Ishikawa (cell line): ENCODE measurements around the gene ANKAR.

ENCODE experiments used
- EP300 ChIP-seq: IDR thresholded peaks from 2 replicates; pipeline ENCODE4 v1.6.1; 2012; ENCODE audit warnings: borderline replicate concordance
- REST ChIP-seq: IDR thresholded peaks from 2 replicates; pipeline ENCODE4 v1.6.1; 2012; ENCODE audit warnings: low read depth, mild to moderate bottlenecking
- TF ChIP-seq, protein P1 (sequence below): IDR thresholded peaks from 2 replicates; pipeline ENCODE4 v1.6.1; 2012

DNA sequence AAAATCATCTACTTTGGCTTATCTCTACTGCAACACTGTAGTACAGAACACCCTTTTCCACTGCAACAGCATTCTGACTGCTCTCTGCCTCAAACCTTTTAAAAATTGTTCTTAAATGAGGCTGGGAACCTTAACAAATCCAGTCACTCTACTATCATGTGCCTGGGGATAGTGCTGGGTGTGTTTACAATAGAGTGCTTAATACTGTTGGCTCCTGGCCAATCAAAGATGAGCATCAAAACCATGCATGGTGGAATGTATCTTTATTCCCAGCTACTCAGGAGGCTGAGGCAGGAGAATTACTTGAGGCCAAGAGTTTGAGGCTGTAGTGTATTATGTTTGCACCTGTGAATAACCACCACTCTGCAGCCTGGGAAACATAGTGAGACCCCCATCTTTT is 7.4 kb downstream of the ANKAR start:
- no peak for TF ChIP-seq REST
- no peak for TF ChIP-seq EP300
- TF ChIP-seq, protein P1, sequence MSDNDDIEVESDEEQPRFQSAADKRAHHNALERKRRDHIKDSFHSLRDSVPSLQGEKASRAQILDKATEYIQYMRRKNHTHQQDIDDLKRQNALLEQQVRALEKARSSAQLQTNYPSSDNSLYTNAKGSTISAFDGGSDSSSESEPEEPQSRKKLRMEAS, result no peak
